ENCODE data around the gene KRTAP10-8.
"Not testable (repeated sequence)": the region's sequence is repeated elsewhere in the genome, so short reads cannot be mapped to it uniquely, and the experiment has no call there.

The KRTAP10-8 gene

DNA sequence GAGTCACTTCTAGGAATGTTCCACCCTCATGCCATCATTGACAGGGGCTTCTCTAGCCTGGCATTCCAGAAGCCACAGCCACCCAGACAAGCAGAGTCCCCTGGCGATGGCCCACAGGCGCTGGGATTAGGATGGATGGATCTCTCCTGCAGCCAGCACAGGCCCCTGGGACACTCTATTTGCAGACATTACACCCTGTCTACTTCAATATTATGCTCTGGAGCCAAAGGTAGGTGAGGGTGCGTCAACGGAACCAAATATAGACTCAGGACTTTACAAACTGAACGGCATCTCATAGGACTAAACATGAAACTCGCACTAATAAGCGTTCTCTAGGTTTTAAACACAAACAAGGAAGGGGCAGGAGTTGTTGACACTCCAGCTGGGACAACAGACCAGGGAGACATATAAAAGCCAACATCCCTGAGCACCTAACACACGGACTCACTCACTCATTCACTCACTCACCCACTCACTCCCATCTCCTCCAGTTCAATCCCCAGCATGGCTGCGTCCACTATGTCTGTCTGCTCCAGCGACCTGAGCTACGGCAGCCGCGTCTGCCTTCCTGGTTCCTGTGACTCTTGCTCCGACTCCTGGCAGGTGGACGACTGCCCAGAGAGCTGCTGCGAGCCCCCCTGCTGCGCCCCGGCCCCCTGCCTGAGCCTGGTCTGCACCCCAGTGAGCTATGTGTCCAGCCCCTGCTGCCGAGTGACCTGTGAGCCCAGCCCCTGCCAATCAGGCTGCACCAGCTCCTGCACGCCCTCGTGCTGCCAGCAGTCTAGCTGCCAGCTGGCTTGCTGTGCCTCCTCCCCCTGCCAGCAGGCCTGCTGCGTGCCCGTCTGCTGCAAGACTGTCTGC is 11.5 kb upstream of the KRTAP10-8 start, which contains the start of gene KRTAP10-7:
TSS of gene KRTAP10-7 (plus strand) at position 480 of the 861 bp plus-strand sequence. CDS start at position 505, 25 bp downstream.
- DNase-seq, result not testable (repeated sequence)

DNA sequence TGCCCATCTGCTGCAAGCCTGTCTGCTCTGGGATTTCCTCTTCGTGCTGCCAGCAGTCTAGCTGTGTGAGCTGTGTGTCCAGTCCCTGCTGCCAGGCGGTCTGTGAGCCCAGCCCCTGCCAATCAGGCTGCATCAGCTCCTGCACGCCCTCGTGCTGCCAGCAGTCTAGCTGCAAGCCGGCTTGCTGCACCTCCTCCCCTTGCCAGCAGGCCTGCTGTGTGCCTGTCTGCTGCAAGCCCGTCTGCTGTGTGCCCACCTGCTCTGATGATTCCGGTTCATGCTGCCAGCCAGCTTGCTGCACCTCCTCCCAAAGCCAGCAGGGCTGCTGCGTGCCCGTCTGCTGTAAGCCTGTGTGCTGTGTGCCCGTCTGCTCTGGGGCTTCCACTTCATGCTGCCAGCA is 10.8 kb upstream of the KRTAP10-8 start:
- not testable (repeated sequence) for DNase-seq

DNA sequence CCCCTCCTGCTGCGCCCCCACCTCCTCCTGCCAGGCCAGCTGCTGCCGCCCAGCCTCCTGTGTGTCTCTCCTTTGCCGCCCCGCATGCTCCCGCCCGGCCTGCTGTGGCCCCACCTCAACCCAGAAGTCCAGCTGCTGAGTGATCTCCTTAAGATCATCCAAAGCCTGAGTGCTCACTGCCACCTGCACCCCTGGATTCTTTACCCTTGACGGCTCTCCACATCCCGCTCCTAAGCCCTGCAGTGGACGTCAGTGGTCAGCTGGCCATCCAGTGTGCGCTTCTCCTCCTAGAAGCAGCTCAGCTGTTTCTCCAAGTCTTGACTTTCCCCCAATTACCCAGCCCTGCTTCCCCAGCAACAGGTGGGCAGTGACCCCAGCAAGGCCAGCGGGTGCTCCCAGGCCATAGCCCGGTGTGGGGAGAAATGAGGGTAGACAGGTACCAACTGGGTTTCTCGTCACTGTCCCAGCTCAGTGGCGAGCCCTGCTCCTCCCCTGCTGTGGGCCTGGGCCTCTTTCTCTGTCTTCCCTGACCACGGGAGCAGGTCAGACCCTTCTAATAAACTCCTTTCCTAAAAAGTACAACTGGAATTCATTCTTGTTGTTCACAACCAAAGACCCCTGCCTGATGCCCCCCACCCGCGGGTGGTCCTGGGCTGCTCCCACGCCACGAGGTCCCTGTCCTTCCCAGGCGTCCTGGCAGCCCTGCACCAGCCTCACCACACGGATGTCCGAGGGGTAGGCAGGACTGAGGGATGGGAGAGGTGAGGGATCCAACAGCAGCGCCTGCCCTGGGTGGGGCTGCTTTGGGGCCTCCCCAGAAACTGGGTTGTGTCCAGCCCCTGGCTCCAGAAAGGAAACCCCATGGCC is 10.1 kb upstream of the KRTAP10-8 start:
- no peak for DNase-seq

DNA sequence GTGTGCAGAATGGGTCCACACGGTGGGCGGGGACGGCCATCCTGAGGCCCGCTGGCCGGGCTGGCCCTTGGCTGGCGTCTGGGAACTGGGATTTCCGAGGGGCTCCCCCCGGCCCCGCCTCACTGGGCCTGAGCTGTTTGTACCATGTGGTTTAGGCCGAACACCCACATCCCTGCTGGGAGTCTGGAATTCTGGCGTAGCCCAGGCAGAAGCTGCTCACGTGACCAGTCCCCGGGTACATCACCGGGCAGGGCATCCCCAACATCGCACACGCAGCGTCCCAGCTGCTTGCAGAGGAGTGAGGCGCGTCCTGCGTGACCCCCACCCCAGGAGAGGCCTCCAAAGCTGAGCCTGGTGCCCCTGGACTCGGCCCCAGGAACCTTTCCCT is 9.4 kb upstream of the KRTAP10-8 start:
- DNase-seq, result no peak

DNA sequence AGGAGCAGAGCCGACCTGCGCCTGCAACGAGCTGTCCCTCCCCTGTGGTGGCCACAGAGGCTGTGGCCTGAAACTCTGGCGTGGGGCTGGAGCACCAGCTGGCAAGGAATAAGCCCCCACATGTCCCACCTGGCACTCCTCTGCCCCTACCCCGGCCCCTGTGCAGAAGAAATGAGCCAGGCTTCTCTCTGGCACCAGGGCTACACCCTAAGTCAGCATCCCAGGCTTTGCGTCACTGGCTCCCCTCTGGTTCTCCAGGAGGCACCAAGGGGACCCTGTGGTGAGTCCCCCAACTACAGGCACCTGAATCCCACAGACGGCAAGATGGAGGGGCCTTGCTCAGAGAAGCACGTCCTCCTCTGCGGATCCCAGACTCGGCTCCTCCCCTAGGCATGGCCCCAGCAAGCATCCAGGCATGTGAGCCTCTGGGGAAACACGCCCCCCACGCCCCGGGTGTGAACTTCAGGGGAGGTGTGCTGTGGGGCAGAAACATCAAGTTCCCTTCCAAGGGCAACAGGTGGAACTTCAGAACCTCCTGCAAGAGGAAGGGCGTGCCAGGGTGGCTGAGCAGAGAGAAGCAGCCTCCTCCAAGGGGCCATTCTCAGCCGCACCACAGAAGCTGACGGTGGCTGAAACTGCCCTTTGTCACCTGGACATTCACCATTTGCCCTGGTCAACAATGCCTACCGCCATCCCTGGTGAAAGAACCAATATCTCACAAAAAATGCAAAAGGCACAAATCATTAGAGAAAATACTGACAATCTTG is 8.6 kb upstream of the KRTAP10-8 start:
- DNase-seq, result no peak

DNA sequence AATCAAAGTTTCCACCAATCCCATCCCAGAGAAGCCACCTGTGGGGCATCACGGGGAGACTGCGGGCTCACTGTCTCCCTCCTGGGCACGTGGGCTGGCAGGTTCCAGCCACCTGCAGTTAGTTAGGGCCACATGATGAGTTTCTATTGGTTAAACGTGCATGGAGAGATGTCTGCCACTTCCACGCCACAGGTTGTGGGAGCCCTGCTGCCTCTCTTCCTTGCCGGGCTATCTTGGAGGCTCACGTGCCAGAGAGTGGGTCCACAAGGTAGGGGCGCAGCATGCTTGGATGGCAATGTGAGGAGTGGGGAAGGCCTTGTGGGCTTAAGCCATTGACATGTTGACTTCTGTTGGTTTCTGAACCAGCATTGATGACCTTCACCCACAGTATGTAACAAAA is 8.0 kb upstream of the KRTAP10-8 start:
- no peak for DNase-seq

DNA sequence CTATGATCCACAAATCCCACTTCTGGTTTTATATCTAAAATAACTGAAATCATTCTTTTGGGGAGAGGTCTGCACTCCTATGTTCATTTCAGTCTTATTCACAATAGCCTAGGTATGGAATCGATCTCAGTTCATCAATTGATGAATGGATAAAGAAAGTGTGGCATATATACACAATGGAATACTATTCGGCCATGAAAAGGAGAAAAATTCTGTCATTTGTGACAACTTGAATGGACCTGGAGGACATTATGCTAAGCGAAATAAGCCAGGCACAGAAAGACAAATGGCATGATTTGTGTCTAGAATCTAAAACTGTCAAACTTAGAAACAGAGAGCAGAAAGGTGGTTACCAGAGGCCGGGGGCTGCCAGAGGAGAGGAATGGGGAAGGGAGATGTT is 5.4 kb upstream of the KRTAP10-8 start:
- no peak for DNase-seq

DNA sequence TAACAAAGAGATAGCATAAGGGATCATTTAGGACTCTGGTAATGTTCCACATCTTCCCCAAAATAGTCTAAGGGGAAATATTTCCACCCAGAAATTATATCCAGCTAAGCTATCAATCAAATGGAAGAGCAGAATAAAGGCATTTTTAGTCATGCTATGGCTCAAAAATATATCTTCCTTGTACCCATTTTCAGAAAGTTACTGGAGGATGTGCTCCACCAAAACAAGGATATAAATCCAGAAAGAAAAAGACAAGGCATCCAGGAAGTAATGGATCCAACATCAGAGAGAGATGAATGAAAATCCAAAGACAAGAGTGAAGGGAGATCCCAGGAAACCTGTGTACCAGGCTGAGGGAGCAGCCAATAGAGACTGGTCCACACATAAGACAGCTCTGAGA is 2.7 kb upstream of the KRTAP10-8 start:
- DNase-seq, result no peak

DNA sequence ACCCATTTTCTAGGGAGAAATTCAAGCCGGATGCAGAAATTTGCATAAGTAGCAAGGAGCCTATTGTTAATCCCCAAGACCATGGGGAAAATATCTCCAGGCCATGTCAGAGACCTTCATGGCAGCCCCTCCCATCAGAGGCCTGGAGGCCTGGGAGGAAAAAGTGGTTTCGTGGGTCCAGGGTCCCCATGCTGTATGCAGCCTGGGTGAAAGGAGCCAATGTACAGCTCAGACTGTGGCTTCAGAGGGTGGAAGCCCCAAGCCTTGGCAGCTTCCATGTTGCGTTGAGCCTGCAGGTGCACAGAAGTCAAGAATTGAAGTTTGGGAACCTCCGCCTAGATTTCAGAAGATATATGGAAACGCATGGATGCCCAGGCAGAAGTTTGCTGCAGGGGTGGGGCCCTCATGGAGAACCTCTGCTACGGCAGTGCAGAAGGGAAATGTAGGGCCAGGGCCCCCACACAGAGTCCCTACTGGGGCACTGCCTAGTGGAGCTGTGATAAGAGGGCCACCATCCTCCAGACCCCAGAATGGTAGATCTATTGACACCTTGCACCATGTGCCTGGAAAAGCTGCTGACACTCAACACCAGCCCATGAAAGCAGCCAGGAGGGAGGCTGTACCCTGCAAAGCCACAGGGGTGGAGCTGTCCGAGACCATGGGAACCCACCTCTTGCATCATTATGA is 1.6 kb upstream of the KRTAP10-8 start:
- DNase-seq, result not testable (repeated sequence)

DNA sequence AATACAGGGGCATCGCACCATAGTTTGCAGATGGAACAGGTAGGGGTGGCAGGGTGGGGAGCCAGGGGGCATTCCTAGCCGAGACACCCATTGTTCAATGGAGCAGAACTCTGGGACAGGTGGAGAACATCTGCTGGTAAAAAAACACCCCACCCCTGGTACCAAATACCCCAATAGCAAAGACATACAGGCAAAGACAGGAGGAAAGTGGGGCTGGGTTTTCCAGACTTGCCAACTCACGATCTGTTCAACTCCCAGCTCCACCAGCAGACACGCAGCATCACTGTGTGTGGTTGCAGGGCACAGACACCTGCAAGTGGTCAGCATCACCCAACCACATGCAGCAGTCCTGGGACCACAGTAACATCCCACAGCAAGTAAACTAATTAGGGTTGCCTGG is 328 bp upstream of the KRTAP10-8 start:
- DNase-seq, result no peak

DNA sequence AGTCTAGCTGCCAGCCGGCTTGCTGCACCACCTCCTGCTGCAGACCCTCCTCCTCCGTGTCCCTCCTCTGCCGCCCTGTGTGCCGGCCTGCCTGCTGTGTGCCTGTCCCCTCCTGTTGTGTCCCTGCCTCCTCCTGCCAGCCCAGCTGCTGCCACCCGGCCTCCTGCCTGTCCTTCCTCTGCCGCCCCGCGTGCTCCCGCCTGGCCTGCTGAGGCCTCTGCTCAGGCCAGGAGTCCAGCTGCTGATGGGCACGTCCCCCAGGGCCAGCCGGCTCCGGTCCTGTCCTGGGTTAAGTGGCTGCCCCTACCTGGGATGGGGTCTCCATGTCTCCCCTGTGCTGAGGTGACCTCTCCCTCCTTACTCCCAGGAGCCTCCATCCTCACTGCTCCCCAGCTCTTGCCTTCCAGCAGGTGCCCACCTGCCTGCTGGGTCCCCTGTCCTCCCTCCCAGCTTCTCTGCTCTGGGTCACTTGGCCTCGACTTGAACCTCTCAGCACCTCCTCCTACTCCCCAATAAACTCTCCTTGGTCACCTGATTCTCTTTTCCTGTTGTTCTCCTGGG is 870 bp downstream of the KRTAP10-8 start:
- DNase-seq, result no peak

DNA sequence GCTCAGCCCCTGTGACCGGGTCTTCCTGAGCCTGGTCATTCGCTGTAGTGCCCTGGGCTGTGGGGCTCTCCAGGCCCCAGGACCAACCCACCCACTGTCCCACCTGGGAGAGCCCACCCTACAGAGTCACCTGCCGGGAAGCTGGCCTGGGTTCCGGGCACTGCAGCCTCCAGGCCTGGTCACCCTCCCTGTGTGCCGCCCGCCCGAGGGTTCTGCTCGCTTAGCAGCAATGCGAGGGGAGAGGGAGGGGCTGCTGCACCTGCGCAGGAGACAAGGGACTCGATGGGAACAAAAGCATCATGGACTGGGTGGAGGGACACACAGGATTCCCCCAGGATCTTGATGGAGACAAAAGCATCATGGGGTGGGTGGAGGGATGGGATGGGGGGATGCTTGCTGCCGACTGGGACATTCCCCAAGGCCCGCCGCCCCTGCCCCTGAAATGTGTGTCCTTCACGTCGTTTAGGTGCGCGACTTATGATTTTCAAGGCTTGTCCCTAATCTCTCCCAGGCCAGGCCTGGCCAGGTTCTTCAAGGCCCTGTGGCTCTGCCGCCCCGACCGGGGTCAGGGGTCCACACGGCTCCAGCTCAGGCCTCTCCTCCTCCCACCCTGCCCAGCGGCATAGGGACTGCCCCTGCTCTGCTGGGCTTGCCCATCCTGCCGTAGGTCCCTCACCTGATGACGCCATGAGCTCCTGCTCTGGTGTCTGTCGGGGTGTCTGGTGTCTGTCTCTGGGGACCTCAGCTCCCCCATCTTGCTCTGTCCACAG is 1.7 kb downstream of the KRTAP10-8 start:
- no peak for DNase-seq

DNA sequence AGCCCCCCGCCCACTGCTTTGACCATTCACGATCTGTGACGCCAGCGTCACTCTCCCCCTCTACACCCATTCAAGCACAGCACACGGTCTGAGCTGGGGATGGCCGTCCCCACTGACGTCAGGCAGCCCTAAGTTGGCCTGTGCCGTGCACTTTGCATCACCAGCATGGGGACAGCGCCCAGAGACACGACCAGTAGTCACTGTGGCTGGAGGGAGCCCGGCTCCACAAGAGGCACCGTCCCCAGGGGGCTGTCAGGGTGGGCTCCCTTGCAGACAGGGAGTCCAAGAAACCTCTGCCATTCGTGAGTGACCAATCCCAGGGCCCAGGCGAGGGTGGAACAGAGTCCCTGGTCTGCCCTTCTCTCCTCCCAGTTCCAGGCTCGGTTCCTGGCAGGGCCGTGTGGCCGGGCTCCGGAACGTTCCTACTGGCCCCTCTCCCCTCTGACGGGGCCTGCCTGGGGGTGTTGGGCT is 2.3 kb downstream of the KRTAP10-8 start:
- no peak for DNase-seq

DNA sequence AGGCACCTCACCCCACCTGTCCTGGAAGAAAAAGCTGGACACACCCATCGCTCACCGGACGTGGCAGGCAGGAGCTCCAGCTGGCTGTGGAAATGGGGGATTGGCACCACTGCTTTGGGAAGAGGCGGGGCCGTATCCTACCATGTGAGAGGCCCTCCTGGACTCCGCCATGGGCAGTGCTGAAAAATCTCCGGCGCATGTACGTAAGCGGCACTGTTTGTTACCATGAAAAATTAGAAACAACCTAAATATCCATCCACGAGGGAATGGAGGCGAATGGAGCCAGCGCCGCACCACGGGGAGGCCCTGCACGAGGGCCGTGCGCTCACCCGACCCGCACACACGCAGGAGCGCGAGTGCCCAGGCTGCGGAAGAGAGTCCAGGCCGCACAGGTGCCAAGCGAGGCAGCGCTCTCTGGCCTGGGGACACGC is 3.1 kb downstream of the KRTAP10-8 start:
- no peak for DNase-seq

DNA sequence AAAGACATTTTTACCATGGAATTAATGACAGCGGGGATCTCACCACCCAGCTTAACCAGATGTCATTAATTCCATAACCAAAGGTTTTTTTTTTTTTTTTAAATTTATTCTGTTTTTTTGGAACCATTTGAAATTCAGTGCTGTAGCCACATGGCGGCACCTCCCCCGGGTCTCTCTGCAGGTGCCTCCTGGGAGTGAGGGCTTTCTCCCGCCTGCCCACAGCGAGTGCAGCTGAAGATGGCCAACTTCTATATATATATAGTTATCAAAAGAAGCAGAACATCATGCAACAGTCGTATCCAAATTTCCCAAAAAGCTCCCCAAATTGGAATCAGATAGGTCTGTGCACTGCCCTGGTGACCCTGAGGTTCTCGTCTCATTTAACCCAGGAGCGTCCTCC is 3.6 kb downstream of the KRTAP10-8 start:
- DNase-seq, result no peak

DNA sequence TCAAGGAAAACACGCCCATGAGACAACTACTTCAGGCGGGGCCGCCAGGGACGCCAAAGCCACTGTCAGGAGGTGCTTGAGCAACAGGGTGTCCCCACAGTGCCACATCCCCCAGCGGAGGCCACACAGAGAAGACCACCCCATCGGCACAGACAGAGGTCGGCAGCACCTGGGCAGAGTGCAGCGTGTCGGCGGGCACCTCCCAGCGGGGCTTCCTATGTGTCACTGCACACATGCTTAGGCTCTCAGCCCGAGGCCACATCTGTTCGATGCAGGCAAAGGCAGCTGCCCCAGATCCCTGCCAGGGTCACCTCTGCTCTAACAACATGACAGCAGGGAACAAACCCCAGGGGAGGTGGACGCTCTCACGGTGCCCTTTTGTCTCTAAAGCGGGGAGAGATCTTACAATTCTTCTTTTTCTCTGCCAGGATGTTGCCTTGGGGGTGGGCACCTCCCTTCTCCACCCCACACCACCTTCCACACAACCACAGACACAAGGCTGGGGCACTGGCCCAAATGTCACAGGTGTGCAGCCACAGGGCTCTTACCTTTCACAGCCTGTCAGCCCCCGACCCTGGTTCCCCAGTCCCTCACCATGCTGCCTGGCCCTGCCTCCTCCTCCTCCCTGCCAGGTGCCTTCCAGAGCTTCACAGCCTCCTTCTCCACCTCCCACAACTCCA is 4.2 kb downstream of the KRTAP10-8 start:
- no peak for DNase-seq

DNA sequence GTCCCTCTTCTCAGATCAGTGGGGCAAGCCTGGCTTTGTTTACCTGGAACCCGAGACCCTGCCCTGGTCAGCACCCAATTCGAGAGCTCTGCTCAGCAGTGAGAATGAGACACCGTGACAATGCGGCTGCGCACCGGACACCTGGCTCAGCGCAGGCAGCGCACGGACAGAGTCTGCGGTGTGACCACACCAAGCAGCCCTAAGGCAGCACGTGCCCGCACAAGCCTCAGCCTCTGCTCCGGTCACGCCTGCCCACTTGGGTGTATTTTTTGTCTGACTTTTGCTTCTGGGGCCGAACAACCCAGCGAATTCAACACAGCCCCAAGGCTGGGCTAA is 4.7 kb downstream of the KRTAP10-8 start:
- DNase-seq, result no peak

DNA sequence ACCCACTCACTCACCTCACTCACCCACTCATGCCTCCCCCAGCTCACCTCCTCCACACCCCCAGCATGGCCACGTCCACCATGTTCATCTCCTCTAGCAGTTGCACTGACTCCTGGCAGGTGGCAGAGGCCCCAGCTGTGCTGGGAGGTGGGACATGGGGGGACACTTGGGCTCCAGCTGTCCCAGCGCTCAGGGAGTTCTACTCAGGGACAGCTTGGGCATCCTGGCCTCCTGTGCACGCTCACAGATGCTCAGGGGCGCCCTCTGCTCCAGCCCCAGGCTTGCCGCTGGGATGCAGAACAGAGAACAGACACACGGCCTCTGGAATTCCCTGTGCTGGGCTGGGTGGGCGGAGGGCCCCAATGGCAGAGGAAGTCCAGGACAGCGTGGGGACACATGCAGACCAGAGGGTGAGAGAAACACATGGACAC is 5.2 kb downstream of the KRTAP10-8 start:
- DNase-seq, result no peak

DNA sequence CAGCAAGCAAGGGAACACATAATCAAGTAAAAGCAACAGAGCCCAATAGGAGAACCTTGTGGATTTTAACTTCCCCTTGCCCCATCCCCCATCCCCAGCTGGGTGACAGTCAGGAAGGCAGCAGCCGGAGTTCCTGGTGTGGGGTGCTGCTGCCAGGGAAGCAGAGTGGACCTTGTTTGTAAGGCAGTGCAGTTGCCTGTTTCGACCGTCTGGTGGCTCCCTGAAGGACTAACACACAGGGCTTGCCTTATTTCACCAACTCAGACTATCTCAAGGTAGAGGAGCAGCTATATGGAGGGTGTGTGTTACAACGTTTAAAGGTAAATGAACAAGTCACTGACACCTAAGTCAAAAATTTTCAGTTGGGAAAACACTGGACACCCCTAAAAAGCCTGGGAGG is 6.6 kb downstream of the KRTAP10-8 start:
- DNase-seq, result no peak

DNA sequence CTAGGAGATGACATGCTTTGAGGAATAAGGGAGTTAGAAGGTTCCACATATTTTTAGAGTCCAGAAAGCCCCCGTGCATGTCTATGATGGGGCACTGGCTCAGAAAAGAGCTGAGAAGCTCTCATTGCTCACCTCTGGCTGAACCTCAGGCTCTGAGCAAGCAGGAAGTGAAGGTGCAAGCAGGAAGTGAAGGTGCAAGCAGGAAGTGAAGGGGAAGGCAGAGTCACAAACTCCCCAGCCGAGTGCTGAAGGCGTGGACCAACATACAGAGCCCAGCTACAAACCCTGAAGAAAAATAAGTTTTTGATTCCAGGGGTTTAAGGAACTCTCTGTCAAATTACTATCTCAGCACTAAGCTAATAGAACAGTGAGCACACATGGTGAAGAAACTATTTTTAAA is 7.0 kb downstream of the KRTAP10-8 start:
- peak in 4 of 5 experiments; percentile 30 to 83 (median 52) for DNase-seq
